GM18526 (cell line): ENCODE results near the gene VMP1.

Source experiments
- POLR2A ChIP-seq: IDR thresholded peaks from 3 replicates; pipeline ENCODE4 v1.6.1; 2011; ENCODE audit not compliant: insufficient read length; ENCODE audit errors: extremely low read depth

Gene VMP1

DNA sequence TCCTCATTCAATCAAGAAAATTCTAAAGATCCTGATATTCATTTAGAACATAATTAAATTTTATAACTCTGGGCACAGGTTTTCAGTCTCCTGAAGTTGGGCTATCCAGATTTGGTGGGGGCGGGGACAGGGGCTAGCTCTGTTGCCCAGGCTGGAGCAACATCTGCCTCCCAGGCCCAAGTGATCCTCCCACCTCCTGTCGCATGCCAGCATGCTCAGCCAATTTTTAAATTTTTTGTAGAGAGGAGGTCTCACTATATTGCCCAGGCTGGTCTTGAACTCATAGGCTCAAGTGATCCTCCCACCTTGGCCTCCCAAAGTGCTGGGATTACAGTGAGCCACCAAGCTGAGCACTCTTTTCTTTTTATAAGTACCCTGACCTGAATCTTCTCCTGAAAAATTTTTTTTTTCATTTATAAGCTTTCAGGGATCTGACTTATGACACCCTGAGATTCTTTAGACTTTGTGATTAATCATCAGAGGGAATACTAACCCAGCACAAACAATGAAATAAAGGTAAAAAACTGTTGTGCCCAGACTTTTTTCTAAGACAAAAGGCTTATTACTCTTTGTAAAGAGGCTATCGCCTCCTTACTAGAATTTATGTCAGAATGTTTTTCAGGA, 122.7 kb downstream of the VMP1 start:
- peak; percentile 6 for TF ChIP-seq POLR2A

DNA sequence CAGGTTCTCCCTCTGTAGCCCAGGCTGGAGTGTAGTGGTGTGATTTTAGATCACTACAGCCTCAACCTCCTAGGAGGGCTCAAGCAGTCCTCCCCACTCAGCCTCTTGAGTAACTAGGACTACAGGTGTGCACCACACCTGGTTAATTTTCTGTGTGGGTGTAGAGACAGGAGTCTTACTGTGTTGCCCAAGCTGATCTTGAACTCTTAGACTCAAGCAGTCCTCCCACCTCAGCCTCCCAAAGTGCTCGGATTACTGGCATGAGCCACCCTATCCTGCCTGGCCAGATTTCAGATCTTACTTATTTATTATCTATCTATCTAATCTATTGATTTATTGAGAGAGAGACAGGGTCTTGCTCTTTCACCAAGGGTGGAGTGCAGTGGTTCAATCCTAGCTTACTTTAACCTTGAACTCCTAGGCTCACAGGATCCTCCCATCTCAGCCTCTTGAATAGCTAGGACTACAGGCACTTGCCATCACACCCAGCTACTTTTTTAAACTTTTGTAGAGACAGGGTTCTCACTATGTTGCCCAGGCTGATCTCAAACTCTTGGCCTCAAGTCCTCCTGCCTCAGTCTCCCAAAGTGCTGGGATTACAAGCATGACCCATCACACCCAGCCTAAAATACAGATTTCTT, 123.5 kb downstream of the VMP1 start:
- no peak for TF ChIP-seq POLR2A

DNA sequence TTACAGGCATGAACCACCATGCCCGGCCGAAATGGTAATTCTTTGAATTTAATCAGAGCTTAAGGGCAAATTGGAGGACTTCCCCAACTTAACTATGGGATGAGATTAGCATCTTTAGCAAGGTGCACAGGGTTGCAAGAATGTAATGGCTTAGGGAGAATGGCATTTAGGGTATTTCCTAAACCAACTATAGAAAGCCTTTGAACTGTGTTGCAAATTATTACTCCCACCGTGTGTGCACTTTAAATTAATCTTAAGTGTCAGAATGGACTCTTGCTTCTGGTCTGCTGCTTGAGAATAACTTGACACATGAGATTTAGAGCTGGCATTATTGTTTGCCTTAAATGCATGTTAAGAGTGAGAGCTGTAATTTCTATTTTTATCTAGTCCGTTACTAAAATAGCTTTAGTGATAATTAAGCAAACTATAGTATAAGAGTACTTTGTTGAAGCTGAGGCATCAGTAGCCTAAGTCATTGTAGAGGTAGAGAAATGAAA, 125.5 kb downstream of the VMP1 start:
- TF ChIP-seq POLR2A = no peak

DNA sequence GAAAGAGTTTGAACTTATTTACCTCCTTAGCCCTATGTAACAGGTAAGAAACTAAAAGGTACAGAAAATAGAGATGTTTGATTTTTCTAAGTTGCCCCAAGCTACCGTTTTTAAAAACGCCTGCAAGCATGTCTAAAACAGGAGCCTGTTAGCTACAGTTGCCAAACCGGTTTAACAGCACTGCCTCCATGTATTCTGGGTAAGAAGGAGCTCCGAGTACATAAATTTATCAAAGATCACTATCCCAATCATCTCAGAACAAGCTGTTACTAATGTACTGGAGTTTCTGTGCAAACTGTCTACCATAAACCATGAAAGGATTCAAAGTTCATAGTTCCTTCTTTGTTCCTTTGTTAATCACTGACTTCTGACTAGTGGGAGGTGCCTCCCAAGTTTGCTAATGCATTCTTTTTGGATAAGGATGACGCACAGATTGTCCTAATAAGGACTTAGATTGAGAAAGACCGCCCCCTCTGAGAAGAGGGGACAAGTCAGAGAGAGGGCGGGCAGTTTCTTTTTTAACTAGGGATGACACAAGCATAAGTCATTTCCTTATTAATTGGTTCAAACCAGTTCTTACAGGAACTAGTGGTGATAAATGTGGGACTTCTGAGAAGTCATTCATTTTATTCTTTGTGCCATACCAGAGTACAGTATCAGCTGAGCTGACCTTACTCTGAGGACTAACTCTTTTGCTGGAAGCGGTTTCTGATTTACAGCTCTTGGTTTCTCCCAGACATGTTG, 130.0 kb downstream of the VMP1 start:
- peak; percentile 94 for TF ChIP-seq POLR2A

DNA sequence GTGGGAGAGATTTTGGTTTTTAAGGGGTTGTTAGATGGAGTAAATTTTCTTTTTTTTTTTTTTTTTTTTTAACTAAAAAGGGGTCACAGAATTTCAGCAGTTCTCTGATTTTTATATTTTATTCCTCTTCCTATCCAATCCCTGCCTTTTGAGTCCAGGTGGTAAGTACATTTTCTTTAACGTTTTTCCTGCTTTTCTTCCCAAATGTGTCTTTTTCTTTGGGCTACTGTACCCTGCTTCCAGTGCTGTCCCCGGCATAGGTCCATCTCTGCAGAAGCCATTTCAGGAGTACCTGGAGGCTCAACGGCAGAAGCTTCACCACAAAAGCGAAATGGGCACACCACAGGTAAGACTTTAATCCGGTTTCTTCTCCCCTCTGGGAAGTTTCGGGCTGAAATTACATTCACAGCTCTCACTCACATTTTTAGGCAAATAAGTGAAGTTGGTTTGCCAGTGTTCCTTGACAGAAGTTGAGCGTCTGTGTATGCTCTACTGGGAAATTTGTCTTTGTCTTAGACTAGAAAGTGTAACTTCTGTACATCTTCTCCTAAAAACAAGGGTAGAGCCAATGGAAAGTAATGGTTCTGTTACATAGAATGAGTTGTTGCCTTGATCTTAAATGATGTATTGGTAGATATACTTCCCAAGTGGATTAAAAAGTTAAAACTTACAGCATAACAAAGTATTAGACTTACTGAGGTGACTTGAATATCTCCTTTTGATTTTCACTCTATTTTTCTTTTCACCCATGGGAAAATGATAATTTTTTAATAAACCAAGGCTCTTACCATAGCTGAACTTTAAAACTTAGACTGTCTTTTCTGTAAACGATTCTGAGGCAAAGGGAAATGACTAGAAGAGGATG, 130.8 kb downstream of the VMP1 start:
- TF ChIP-seq POLR2A = no peak

DNA sequence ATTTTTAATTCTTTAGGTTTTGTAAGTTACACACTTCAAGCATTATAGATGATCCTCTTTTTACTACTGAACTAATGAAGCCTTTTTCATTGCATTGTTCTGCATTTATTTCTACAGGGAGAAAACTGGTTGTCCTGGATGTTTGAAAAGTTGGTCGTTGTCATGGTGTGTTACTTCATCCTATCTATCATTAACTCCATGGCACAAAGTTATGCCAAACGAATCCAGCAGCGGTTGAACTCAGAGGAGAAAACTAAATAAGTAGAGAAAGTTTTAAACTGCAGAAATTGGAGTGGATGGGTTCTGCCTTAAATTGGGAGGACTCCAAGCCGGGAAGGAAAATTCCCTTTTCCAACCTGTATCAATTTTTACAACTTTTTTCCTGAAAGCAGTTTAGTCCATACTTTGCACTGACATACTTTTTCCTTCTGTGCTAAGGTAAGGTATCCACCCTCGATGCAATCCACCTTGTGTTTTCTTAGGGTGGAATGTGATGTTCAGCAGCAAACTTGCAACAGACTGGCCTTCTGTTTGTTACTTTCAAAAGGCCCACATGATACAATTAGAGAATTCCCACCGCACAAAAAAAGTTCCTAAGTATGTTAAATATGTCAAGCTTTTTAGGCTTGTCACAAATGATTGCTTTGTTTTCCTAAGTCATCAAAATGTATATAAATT, 132.3 kb downstream of the VMP1 start:
- TF ChIP-seq POLR2A = peak; percentile 35

DNA sequence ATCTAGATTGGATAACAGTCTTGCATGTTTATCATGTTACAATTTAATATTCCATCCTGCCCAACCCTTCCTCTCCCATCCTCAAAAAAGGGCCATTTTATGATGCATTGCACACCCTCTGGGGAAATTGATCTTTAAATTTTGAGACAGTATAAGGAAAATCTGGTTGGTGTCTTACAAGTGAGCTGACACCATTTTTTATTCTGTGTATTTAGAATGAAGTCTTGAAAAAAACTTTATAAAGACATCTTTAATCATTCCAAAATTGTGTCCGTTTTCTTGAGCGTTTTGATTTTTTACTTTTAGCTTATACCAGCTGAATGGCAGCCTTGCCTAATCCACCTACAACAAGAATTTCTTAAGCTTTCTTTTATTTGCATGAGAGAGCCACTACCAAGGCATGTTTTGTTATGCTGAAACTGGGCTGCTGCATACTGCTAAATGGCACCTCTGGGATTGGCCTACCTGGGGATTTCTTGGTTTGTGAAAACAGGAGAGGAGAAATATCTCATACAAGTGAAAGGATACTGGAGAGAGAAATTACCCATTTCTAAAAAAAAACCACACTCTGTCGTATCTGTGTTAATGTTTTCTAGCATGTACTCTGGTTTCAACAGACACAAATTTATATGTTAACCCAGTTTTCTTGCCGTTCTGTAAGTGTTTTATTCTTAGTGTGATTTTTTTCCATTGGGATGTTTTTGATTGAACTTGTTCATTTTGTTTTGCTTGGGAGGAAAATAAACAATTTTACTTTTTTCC, 133.1 kb downstream of the VMP1 start:
- TF ChIP-seq POLR2A = no peak

DNA sequence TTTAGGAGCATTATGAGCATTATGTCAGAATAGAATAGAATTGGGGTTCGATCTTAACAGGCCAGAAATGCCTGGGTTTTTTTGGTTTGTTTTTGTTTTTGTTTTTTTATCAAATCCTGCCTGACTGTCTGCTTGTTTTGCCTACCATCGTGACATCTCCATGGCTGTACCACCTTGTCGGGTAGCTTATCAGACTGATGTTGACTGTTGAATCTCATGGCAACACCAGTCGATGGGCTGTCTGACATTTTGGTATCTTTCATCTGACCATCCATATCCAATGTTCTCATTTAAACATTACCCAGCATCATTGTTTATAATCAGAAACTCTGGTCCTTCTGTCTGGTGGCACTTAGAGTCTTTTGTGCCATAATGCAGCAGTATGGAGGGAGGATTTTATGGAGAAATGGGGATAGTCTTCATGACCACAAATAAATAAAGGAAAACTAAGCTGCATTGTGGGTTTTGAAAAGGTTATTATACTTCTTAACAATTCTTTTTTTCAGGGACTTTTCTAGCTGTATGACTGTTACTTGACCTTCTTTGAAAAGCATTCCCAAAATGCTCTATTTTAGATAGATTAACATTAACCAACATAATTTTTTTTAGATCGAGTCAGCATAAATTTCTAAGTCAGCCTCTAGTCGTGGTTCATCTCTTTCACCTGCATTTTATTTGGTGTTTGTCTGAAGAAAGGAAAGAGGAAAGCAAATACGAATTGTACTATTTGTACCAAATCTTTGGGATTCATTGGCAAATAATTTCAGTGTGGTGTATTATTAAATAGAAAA, 133.8 kb downstream of the VMP1 start:
- peak; percentile 53 for TF ChIP-seq POLR2A

DNA sequence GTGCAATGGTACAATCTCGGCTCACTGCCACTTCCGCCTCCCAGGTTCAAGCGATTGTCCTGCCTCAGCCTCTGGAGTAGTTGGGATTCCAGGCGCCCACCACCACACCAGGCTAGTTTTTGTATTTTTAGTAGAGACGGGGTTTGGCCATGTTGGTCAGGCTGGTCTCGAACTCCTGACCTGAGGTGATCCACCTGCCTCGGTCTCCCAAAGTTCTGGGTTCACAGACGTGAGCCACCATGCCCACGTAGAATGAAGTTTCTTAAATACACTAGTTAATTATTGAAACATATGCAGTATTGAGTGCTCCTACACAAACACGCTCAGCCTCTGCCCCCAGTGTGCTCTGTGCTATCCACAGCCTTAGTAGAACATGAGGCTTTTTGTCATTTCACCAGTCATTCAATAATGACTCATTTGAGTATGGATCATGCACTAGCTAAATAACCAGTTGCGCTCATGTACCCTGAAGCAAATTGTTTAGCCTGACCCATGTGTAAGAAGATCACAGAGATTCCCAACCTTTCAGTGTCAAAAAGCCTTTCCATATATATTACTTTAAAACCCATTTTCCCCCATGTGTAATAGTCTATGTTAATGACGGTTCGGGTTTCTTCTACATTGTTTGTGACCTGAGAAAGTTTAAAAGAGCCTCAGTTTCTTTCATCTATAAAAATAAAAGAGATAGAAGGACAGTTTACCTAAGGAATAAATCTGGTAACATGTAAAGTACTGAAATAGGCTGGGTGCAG, 135.6 kb downstream of the VMP1 start:
- peak; percentile 58 for TF ChIP-seq POLR2A

DNA sequence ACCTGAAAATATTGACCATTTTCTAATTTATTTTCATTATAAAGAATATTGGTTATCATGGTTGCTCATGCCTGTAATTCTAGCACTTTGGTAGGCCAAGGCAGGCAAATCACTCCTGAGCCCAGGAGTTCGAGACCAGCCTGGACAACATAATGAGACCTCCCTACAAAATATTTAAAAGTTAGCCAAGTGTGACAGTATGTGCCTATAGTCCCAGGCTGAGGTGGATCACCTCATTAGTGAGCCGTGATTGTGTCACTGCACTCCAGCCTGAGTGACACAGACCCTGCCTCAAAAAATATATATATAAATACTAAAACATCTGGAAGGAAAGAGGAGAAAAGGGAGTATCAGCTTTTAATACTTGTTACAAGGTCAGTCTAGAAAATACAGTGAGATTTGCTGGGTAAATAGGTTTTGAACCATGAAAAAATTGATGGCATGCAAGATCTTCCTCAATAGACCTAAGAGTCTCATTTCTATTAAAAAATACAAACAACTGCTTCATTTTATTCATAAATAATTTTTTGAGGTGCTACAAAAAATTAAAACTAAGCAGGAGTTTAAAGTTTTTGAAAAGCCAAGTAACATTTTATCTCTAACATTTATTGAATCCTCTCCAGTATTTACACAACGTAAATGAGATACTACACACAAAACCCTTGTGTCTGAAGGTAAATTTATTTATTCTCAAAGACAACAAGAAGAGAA, 137.6 kb downstream of the VMP1 start:
- TF ChIP-seq POLR2A = no peak

DNA sequence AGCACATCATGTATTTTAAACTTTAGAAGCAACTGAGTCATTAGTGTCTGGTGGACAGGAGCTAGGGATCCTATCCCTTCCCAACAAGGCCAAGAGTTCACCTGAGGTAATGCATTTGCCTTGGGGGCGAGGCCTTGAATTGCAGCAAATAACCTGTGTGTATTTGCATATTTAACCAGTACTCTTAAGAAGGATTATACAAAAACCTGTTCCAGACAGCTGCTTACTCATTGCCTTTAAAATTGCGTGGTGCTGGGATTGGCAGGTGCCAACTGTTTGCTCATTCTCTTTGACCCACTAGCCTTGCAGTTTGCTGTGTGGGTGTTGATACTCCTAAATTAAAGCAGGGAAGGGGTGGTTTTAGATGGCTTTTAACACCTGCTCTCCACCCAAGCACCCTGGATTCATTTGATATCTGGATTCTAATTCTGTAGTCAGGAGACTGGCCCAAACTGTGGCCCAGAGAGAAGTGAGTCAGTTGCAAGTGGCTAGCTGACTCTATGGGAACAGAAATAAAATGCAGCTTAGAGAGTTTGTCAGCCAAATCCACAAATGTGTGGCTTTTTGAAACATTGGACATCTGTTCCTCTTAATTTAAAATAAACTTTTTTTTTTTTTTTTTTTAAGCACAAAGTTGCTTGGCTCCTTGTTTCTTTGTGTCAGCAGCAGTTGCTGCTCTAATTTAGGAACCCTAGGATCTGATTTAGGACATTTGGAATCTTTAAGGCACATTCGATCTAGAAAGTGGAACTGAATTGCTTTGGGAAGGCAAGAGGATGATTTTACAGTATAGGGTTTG, 138.3 kb downstream of the VMP1 start:
- peak; percentile 29 for TF ChIP-seq POLR2A
